ENCODE measurements around the gene TTC36.
A peak's percentile ranks its signal among the peaks of the same experiment; 100 is the strongest.
"Not testable (repeated sequence)": the region's sequence is repeated elsewhere in the genome, so short reads cannot be mapped to it uniquely, and the experiment has no call there.

The TTC36 gene

DNA sequence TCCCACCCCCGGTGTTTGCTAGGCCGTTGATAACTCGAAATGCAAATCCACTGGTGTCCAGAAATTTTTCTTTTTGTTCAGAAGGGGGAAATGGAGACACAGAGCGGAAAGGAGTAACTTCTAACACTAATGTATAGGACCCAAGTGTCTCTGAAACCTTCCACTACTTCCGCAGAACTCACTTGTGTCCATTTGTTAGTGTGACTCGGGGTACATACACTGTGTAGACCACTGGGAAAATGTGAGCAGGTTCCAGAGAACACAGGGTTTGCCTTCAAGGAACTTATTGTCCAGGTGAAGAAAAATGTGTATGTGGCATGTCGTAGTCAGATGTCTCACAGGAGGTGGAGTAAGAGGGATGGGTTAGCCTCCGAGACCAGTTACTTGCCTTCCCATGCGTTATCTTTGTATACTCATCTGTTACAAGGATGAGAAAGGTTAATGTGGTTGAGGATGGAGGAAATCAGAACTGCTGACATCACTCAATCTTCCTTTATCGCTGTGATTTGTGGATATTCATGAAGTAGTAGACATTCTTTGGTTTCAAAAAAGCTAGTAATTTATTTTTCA is 45.8 kb downstream of the TTC36 start:
- H2AFZ ChIP-seq (ENCODE audit: low read depth), result peak overlapping the region; percentile 76; the same call in 1 of the 2 replicates
- peak overlapping the region; percentile 84 for H3K4me2 ChIP-seq
- H4K20me1 ChIP-seq (ENCODE audit: insufficient read depth), result 0 out of 2 replicates have a peak, but pooled peaks cover 11% of the 10 kb centered on the region
- H3K9ac ChIP-seq, result peak overlapping the region; percentile 88; the same call in 1 of the 2 replicates
- H3K4me1 ChIP-seq (ENCODE audit: low read depth, poor library complexity, severe bottlenecking), result peaks cover 31% of the 10 kb centered on the region
- H3K36me3 ChIP-seq (ENCODE audit: insufficient read depth), result no peaks in the 10 kb centered on the region
- TF ChIP-seq, protein P1, sequence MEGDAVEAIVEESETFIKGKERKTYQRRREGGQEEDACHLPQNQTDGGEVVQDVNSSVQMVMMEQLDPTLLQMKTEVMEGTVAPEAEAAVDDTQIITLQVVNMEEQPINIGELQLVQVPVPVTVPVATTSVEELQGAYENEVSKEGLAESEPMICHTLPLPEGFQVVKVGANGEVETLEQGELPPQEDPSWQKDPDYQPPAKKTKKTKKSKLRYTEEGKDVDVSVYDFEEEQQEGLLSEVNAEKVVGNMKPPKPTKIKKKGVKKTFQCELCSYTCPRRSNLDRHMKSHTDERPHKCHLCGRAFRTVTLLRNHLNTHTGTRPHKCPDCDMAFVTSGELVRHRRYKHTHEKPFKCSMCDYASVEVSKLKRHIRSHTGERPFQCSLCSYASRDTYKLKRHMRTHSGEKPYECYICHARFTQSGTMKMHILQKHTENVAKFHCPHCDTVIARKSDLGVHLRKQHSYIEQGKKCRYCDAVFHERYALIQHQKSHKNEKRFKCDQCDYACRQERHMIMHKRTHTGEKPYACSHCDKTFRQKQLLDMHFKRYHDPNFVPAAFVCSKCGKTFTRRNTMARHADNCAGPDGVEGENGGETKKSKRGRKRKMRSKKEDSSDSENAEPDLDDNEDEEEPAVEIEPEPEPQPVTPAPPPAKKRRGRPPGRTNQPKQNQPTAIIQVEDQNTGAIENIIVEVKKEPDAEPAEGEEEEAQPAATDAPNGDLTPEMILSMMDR (conservative IDR thresholded peaks at IDR 0.05; ENCODE audit: low read depth, low read length), result no peak
- H3K79me2 ChIP-seq (ENCODE audit: insufficient read depth, low read depth), result peaks cover 55% of the 10 kb centered on the region
- no peaks in the 10 kb centered on the region for H3K27me3 ChIP-seq (ENCODE audit: insufficient read depth, low read depth)
- peak overlapping the region; percentile 74 for H3K27ac ChIP-seq
- H3K4me3 ChIP-seq (IDR thresholded peaks at IDR 0.05; ENCODE audit: insufficient read depth, low read depth, low read length), result no peak overlapping the region

DNA sequence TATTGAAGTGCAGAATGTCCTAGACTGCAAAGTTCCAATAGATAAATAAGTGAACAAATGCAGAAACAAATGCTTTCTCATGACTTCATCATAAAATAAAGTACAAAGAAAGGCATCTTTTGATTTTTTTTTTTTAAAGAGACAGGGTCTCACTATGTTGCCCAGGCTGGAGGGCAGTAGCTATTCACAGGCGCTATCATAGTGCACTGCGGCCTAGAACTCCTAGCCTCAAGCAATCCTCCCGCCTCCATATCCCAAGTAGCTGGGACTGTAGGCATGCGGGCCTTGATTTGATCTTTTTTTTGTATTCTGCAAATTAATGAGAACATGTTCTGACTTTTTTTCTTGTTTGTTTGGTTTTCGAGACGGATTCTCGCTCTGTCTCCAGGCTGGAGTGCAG is 47.4 kb downstream of the TTC36 start:
- H3K4me3 ChIP-seq (IDR thresholded peaks at IDR 0.05; ENCODE audit: insufficient read depth, low read depth, low read length), result no peak overlapping the region

DNA sequence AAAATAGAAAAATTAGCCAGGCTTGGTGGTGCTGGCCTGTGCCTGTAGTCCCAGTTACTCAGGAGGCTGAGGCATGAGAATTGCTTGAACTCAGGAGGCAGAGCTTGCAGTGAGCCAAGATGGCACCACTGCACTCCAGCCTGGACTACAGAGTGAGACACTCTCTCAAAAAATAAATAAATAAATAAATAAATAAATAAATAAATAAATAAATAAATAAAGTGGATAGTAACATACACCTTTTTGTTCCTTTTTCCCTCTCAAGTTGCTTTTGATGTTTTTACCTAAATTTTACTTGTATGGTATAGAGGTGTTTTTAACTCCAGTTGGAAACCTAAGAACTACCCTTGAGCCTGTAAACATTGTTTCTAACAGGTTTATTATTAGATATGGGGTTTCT is 50.7 kb downstream of the TTC36 start:
- not testable (repeated sequence) for H3K27ac ChIP-seq; H3K4me3 ChIP-seq (IDR thresholded peaks at IDR 0.05; ENCODE audit: insufficient read depth, low read depth, low read length); H3K36me3 ChIP-seq (ENCODE audit: insufficient read depth); H3K9ac ChIP-seq; H2AFZ ChIP-seq (ENCODE audit: low read depth); H3K4me2 ChIP-seq; H3K27me3 ChIP-seq (ENCODE audit: insufficient read depth, low read depth)
- Histone ChIP-seq H3K79me2 (ENCODE audit: insufficient read depth, low read depth) (peaks cover 65% of the 10 kb centered on the region), H3K4me1 (ENCODE audit: low read depth, poor library complexity, severe bottlenecking) (peaks cover 24% of the 10 kb centered on the region), H4K20me1 (ENCODE audit: insufficient read depth) (0 out of 2 replicates have a peak, but pooled peaks cover 11% of the 10 kb centered on the region)

More for the DNA sequence above, 47.4 kb downstream of the TTC36 start:
- no peak overlapping the region for H2AFZ ChIP-seq (ENCODE audit: low read depth)
- H4K20me1 ChIP-seq (ENCODE audit: insufficient read depth), result 0 out of 2 replicates have a peak, but pooled peaks cover 11% of the 10 kb centered on the region
- no peak overlapping the region for H3K9ac ChIP-seq
- peaks cover 31% of the 10 kb centered on the region for H3K4me1 ChIP-seq (ENCODE audit: low read depth, poor library complexity, severe bottlenecking)
- H3K79me2 ChIP-seq (ENCODE audit: insufficient read depth, low read depth), result peaks cover 67% of the 10 kb centered on the region
- TF ChIP-seq, protein P1 (conservative IDR thresholded peaks at IDR 0.05; ENCODE audit: low read depth, low read length), result no peak
- no peaks in the 10 kb centered on the region for H3K36me3 ChIP-seq (ENCODE audit: insufficient read depth)
- H3K4me2 ChIP-seq, result peak overlapping the region; percentile 84; the same call in 1 of the 2 replicates
- no peak overlapping the region for H3K27ac ChIP-seq
- no peaks in the 10 kb centered on the region for H3K27me3 ChIP-seq (ENCODE audit: insufficient read depth, low read depth)
